Measurements from ENCODE around the gene HDAC11. TPM values are rescaled to one million over a fixed set of nuclear protein-coding genes. Genes with fewer than 3 reads are reported as not detected.
"Not testable (repeated sequence)": the region's sequence is repeated elsewhere in the genome, so short reads cannot be mapped to it uniquely, and the experiment has no call there.

The HDAC11 gene
- total RNA-seq, 1 donor from 2014 or later, result 8.8 TPM

- no peak for DNase-seq
Observed at GRCh38 chr3:13507570-13508339, 27.6 kb downstream of the HDAC11 start.

- DNase-seq, result no peak
Observed at GRCh38 chr3:13508496-13508895, 28.4 kb downstream of the HDAC11 start.

DNA sequence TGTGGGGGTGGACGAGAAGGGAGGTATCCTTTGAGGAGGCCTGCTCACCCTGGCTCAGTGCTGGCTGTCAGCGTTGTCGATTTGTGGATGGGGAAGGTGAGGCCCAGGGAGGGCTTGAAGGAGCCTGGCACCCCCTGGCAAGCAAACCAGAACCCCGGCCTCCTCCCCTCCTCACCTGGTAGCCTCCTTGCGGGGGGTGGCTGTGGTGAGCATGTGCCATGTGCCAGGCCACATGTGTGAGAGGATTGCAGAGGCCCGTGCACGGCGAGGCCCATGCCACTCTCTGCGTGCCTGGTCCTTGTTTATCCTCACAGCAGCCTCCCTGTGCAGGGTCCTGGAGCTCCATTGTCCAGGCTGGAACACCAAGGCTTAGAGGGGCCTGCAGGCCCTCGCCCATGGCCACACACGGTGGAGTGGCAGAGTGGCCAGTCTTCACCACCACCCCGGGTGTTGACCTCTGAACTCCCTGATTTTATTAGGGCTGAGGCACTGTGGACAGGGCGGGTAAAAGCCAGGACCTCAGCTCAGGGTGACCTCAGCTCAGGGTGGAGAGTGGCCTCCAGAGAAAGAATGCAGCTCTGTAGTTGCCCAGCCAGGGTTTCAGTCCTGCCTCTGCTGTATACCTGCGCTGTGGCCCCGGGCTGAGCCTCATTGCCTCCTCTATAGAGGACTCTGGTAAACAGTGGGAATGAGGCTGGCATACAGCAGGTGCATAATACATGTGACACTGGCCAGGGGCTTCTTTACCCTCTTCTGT lies 29.1 kb downstream of the HDAC11 start:
- DNase-seq, result no peak

DNA sequence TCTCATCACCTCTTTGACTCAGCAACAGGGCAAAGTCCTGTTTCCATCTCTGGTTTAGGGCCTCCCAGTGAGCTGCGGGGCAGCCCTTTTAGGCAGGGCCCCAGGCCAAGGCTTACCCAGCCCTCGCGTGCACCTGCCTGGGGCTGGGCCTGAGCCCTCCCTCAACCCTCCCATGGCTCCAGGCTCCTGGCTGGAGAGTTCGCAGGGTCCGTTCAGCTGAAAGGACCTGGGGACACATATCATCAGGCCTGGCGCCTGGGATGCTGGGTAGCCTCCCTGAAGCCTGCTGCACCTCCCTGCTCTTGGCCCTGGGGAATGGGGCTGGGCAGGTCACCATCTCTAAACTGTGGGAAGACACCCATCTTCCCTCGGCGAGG lies 29.7 kb downstream of the HDAC11 start:
- no peak for DNase-seq

DNA sequence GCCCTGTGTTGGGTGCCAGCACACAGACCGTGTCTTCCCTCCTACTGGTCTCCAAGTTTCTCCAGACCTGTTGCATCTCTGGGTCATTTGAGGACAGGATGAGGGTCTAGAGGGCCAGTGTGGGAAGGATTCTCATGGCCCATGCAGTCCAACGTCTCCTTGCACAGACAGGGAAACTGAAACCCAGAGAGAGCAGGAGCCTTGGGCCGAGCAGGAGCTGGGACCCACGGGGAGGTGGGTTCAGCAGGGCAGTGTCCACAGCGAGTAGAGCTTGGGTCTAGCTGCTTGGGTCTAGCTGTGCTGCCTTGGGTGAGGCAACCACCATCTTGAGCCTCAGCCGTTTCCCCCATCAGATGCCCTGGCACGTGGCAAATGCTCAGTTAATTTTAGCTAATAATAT lies 32.3 kb downstream of the HDAC11 start:
- no peak for DNase-seq

DNA sequence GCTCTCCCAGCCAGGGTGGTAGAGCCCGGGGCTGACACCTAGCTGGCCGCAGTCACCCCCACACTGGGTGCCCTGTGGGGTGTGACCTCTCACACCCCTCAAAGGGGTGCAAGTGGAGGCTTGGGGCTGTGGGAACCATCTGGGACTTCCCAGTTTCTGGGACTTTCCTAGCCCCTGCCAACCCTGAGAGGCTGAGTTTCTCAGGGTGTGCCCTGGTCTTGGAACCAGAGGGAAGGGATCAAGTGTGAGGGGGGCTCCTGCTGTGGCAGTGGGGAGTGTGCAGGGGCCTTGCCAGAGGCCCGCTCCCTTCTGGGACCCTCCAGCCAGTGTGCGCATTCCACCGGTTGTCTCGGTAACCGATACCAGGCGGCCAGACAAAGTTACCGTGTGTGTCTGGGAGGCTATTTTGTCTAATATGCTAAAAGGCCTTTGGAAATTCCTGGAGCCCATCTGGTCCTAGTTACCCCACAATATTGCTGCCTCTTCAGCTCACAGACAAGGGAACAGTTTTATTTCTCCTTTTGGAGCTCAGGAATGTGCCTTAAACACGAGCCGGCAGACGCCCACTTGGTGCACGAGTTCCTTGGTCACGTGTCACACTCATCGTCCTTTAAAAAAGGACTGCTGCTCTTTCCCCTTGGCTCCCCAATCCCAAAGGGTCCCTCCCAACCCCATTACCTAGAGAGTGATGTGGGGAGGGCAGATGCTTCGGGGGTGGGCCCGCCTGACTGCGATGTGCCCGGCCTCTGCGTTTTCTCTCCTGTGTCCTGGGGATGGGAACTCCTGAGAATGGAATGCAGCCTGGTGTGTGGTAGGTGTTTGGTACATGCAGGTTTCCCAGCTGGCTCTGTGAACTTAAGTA lies 33.2 kb downstream of the HDAC11 start:
- DNase-seq, result peak; percentile 72

DNA sequence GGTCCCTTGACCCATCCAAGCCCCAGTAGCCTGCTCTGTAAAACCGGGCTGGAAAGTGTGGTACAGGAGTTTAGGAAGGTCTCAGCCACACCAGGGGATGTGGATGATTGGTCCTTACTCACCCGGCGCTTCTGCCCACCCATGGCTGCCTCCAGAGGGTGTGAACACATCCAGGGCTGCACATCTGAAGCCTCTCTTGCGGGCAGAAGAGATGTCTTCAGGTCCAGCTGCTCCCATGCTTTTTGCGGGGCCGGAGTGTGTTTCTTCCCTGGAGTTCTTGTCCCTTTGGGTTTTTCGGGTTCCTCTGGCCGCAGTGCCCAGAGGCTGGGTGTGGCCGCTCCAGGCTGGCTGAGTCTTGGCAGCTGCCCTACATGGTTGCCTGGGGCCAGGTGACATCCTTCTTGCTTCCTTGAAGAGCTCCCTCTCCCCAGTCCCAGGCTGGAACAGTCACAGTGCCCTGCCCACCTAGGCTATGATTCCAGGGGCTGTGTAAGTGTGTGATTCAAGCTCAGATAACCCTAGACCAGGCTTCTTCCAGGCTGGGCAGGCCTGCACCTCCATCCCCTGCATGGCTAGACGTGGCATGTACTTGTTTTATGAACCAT lies 33.9 kb downstream of the HDAC11 start:
- DNase-seq, result no peak

DNA sequence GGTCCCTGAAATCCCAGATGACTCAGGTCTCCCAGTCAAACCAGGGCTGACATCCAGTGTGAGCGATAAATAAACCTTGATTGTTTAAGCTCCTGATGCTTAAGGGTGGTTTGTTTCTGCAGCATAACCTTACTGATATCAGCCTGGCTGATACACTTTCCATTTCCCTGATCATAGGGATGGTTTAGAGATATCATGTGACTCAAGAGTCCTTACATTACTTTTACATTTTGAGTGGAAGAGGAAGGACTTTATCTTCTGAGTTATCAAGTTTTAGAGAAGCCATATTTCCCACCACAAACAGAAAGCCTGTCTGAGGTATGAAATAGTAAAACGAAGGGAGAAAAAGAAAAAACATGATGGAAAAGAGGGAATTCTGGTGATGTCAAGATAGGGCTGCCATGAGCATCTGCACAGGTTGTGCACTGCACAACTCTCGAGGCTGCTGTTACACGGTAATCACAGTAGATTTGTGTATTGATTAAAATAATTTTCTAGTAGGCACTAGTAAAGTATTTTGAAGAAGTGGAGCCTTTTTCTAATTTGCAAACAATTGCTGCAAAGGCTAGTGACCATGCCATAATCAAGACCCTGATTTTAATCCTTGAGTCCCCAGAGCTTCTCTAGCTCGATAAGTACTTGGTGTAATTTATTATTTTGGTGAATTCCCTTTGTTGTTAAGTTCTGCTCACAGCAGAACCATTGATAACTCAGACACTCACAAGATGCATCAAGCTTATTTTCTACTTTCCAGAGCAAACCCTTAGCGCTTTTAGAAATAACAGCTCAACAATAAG lies 34.7 kb downstream of the HDAC11 start:
- DNase-seq, result no peak

- DNase-seq, result no peak
Observed at GRCh38 chr3:13515786-13516759, 36.0 kb downstream of the HDAC11 start.

GRCh38 chr3:13516760-13517135 lies 36.6 kb downstream of the HDAC11 start:
- DNase-seq, result no peak

- no peak for DNase-seq
Observed at GRCh38 chr3:13517253-13517977, 37.3 kb downstream of the HDAC11 start.

DNA sequence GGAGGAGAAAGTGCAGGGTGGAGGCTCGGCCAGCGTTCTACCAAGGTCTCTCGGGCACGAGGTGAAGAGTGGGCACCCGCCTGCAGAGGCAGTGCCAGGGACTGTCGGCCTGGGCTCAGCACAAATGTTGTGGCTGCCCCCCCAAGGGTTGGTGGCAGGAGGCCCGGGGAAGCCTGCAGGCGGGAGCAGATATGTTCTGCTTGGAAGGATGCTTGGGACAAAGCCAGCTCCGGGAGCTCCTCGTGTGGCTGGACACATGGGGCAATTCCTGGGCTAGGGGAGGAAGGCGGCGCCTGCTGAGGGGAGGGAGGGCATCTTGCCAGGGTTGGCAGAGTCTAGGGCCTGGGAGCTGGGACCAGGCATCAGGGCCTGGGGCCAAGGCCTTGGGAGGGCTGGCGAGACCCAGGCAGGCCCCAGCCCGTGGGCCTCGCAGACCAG lies 38.4 kb downstream of the HDAC11 start:
- DNase-seq, result no peak

GRCh38 chr3:13519006-13519791 lies 39.1 kb downstream of the HDAC11 start:
- DNase-seq, result no peak

DNA sequence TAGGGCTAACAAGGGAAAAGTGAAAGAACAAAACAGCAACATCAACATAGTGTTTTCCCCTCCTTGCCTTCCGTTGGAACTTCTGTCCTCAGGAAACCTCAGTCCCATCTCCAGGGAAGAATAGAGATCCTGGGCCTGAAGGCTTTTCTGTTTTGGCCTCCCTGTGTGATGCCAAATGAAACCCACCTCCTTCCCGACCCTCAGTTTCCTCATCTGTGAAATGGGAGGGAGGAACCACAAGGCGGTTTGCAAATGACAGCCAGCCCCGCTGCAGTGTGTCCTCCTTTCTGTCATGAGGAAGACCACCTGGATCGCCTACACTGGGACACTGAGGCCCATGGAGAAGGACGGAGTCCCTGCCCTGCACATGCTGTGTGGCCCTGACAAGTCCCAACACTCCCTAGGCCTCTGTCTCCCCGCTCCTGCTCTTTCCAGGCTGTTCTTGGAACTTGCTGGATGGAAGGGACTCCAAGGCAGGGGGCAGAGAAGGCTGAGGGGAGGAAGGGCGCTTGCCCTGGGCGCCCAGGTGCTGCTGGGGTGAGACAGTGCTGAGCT lies 40.3 kb downstream of the HDAC11 start:
- no peak for DNase-seq

DNA sequence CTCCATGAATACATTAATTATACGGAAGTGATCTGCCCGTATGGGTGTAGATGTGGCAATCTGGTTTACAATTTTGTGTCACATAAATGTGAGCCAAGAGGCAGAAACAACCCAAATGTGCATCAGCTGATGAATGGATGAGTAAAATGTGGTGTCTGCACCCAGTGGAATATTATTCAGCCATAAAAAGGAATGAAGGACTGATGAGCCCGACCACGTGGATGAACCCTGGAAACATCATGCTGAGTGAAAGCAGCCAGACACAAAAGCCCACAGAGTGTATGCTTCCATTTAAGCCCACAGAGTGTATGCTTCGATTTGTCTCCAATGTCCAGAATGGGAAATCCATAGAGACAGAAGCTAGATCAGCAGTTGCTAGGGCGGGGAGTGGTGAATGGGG lies 41.2 kb downstream of the HDAC11 start:
- DNase-seq, result no peak

- not testable (repeated sequence) for DNase-seq
Observed at GRCh38 chr3:13521749-13522148, 41.6 kb downstream of the HDAC11 start.

- no peak for DNase-seq
Observed at GRCh38 chr3:13522236-13522635, 42.1 kb downstream of the HDAC11 start.

DNA sequence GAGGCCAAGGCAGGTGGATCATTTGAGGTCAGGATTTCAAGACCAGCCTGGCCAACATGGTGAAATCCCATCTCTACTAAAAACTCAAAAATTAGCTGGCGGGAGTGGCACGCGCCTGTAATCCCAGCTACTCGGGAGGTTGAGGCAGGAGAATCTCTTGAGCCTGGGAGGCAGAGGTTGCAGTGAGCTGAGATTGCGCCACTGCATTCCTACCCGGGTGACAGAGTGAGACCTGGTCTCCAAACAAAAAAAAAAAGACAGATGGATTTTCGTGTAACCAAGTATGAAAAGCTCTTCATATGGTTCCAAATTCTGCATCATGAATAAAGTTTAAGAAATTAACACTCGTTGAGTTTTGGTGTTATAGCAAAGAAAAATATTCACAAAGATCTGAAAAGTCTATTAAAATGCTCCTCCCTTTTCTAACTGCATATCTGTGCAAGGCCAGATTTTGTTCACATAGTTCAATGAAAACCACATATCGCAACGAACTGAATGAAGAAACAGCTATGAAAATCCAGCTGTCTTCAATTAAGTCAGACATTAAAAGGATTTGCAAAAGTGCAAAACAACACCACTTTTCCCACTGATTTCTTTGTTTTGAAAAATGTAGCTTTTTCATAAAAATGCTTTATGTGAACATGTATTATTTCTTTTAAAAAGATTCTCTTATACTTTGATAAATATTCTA lies 45.0 kb downstream of the HDAC11 start:
- DNase-seq, result peak; percentile 33

All from skin of body (tissue), 2 donors.